ENCODE results near the gene UBXN10. TPM values are rescaled to one million over a fixed set of nuclear protein-coding genes. Genes with fewer than 3 reads are reported as not detected.

The UBXN10 gene
- total and polyA plus RNA-seq, 8 donors: 0.31 to 8.0 (median 1.8) TPM

DNA sequence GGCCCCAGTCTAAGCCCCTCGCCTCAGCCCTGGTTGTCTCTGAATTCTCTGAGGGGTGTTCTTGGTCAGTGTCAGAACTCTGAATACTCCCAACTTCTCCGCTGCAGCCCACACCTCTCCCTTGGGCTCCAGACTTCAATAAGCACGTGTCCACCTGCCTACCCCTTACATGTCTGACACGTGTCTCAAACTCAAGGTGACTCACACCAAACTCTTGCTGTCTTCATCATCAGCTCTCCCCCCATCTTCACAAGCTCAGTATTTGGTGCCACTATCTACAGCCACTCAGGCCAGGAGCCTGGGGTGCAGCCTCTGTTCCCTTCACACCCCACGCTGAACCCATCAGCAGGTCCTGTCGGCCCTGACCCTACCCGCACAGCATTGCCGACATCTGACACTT, 18.8 kb upstream of the UBXN10 start:
- intact Hi-C loops (cut with DNase I; ENCODE audit: low total_unique reads): no loop called here
- H3K9me3 ChIP-seq: peaks cover 0 to 27% (median 11%) of the 10 kb centered on the region in 4 donors
- no peaks in the 10 kb centered on the region for H3K36me3 ChIP-seq
- 81 to 87% (median 83%) methylated on average over 8 of the region's 8 CpGs for WGBS, 5 donors
- no peak overlapping the region for H3K4me3 ChIP-seq
- no peak overlapping the region for H3K27ac ChIP-seq
- DNase-seq: no peak
- H3K4me1 ChIP-seq: peaks cover 0 to 11% (median 6%) of the 10 kb centered on the region in 4 donors
- TF ChIP-seq POLR2A (IDR thresholded peaks at IDR 0.05) (no peak), EP300 (IDR thresholded peaks at IDR 0.05) (no peak), POLR2AphosphoS5 (IDR thresholded peaks at IDR 0.05) (no peak)
- TF ChIP-seq, protein P1, sequence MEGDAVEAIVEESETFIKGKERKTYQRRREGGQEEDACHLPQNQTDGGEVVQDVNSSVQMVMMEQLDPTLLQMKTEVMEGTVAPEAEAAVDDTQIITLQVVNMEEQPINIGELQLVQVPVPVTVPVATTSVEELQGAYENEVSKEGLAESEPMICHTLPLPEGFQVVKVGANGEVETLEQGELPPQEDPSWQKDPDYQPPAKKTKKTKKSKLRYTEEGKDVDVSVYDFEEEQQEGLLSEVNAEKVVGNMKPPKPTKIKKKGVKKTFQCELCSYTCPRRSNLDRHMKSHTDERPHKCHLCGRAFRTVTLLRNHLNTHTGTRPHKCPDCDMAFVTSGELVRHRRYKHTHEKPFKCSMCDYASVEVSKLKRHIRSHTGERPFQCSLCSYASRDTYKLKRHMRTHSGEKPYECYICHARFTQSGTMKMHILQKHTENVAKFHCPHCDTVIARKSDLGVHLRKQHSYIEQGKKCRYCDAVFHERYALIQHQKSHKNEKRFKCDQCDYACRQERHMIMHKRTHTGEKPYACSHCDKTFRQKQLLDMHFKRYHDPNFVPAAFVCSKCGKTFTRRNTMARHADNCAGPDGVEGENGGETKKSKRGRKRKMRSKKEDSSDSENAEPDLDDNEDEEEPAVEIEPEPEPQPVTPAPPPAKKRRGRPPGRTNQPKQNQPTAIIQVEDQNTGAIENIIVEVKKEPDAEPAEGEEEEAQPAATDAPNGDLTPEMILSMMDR (IDR thresholded peaks at IDR 0.05): no peak
- H3K27me3 ChIP-seq: peaks cover 0 to 27% (median 0%) of the 10 kb centered on the region in 3 donors

DNA sequence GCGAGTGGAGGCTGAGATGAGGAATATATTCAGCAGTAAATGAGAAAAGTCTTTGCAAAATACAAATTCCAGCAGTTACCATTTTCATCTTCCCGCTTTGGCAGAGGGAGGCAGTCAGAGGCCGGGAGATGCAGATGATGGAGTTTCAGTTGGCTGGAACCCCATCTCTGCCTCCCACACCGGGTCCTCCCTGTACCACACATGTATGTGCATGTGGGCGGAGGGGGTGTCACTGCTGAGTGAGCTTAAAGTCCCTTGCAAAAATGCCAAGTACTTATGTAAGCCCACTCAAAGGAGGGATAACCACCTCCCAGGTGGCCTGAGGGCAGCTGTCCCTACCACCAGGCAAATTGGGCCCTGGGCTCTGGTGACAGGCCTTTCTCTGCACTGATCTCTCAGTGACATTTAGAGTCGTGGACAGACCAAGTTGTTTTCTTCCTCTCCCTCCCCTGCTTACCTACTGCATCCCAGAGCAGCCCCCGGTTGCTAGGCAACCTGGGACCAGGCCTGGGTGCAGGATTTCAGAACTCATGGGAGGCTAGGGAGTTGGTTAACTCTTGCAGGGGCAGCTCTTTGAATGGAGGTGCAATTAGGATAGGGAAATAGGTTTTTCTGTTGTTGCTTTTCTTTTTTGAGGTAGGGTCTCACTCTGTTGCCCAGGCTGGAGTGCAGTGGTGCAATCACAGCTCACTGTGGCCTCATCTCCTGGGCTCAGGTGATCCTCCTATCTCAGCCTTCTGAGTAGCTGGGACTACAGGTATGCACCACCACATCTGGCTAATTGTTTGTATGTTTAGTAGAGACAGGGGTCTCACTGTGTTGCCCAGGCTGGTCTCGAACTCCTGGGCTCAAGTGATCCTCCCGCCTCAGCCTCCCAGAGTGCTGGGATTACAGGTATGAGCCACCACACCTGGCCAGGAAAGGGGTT, 17.1 kb upstream of the UBXN10 start:
- peaks cover 0 to 26% (median 0%) of the 10 kb centered on the region in 3 donors for H3K27me3 ChIP-seq
- TF ChIP-seq, protein P1 (IDR thresholded peaks at IDR 0.05): no peak
- no peak for TF ChIP-seq EP300 (IDR thresholded peaks at IDR 0.05)
- TF ChIP-seq POLR2AphosphoS5 (IDR thresholded peaks at IDR 0.05): no peak
- no peak for TF ChIP-seq POLR2A (IDR thresholded peaks at IDR 0.05)
- 62 to 82% (median 74%) methylated on average over 9 of the region's 9 CpGs for whole genome bisulfite sequencing, 5 donors
- no peaks in the 10 kb centered on the region for H3K36me3 ChIP-seq
- no peak overlapping the region for H3K4me3 ChIP-seq
- no peak overlapping the region for H3K27ac ChIP-seq
- DNase-seq: no peak
- H3K4me1 ChIP-seq: peaks cover 0 to 21% (median 6%) of the 10 kb centered on the region in 4 donors
- peaks cover 0 to 11% (median 3%) of the 10 kb centered on the region in 4 donors for H3K9me3 ChIP-seq
- intact Hi-C loops (cut with DNase I; ENCODE audit: low total_unique reads): no loop called here

DNA sequence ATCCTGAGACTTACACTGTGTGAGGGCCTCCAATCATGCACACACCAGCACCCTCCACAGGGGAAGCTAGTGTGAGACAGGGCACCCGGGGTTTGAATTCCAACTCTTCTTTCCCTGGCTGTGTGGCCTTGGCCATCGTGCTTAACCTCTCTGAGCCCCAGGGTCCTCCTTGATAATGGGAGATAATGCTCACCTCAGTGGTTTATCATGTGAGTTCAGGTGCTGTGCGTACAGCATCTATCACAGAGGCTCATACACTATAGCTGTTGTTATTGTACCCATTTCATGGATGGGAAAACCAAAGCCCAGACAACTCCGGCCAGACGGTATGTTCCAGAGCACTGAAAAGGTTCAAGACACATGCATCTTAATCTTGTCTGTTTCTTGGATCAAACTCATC, 16.0 kb upstream of the UBXN10 start:
- no peak for DNase-seq
- Histone ChIP-seq H3K4me3 (no peak overlapping the region), H3K27ac (no peak overlapping the region), H3K9me3 (peaks cover 0 to 5% (median 2%) of the 10 kb centered on the region in 4 donors), H3K36me3 (no peaks in the 10 kb centered on the region), H3K27me3 (peaks cover 0 to 18% (median 0%) of the 10 kb centered on the region in 3 donors), H3K4me1 (peaks cover 0 to 21% (median 6%) of the 10 kb centered on the region in 4 donors)
- TF ChIP-seq POLR2AphosphoS5 (IDR thresholded peaks at IDR 0.05): no peak
- no peak for TF ChIP-seq EP300 (IDR thresholded peaks at IDR 0.05)
- TF ChIP-seq, protein P1 (IDR thresholded peaks at IDR 0.05): no peak
- no peak for TF ChIP-seq POLR2A (IDR thresholded peaks at IDR 0.05)
- WGBS, 5 donors: 81 to 96% (median 89%) methylated on average over 5 of the region's 5 CpGs
- intact Hi-C loops (cut with DNase I; ENCODE audit: low total_unique reads): no loop called here

GRCh38 chr1:20172033-20172590, 13.8 kb upstream of the UBXN10 start:
- intact Hi-C loops (cut with DNase I; ENCODE audit: low total_unique reads): no loop called here

More at GRCh38 chr1:20172033-20172590, 13.8 kb upstream of the UBXN10 start:
- Histone ChIP-seq H3K4me1 (peaks cover 0 to 21% (median 2%) of the 10 kb centered on the region in 4 donors), H3K27me3 (no peaks in the 10 kb centered on the region), H3K9me3 (no peaks in the 10 kb centered on the region), H3K36me3 (no peaks in the 10 kb centered on the region), H3K27ac (peak overlapping the region in 3 of 5 donors; percentile 28 to 53 (median 53)), H3K4me3 (no peak overlapping the region)
- WGBS, 5 donors: 57 to 83% (median 76%) methylated on average over 12 of the region's 12 CpGs
- TF ChIP-seq POLR2AphosphoS5 (IDR thresholded peaks at IDR 0.05) (peak in 1 of 3 donors; percentile 18), POLR2A (IDR thresholded peaks at IDR 0.05) (no peak)
- TF ChIP-seq, protein P1 (IDR thresholded peaks at IDR 0.05): no peak
- peak in 1 of 2 donors; percentile 55 for DNase-seq
